ENCODE measurements around the gene MAD2L1.

GRCh38 chr4:120062663-120063195 lies 3.9 kb downstream of the MAD2L1 start:
- TF ChIP-seq CTCF (IDR thresholded peaks at IDR 0.05) (no peak), ZFX (IDR thresholded peaks at IDR 0.05; ENCODE audit: borderline replicate concordance) (no peak)

All from 22Rv1 (cell line).